GM12892 (cell line): Measurements from ENCODE around the gene FIBCD1.

Experiments used
- POLR2A ChIP-seq: IDR thresholded peaks from 2 replicates; pipeline ENCODE4 v1.6.1; 2011; ENCODE audit warnings: low read depth, low read length, control low read depth
- TAF1 ChIP-seq: IDR thresholded peaks from 2 replicates; pipeline ENCODE4 v1.6.1; 2011; ENCODE audit warnings: low read depth, mild to moderate bottlenecking, control low read depth, low read length, borderline replicate concordance

DNA sequence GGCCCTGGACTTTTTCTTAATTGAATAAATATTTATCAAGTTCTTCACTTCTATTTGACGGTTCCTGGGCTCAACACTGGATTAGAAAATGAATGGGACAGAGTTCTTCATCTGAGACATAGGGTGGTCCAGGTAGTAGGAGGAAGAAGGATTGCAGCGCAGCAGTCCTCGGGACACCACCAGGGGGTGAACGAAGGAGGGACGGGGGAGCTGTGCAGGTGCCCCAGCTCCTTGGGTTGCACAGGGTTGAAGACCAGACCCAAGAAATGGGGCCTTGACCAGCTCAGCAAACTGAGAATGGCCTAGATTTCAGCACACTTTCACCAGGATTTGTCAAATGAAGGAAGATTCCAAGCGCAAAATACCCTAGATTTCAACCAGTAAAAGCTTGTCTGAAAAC lies 74.5 kb downstream of the FIBCD1 start:
- TF ChIP-seq POLR2A (no peak), TAF1 (no peak)
